H1 (cell line): ENCODE data around the gene ZNF57. TPM values are rescaled to one million over a fixed set of nuclear protein-coding genes. Genes with fewer than 3 reads are reported as not detected.

ENCODE experiments used
- CTCF ChIA-PET: fragments of 300-600 bp; sonication (Branson Sonifier 250); formaldehyde crosslinking; loops from one replicate; lab custom pipeline; 2021; ENCODE audit not compliant: partially characterized antibody; lab: Charles Lee
- POLR2A ChIA-PET: fragments of 300-600 bp; sonication (Branson Sonifier 250); formaldehyde crosslinking; loops from one replicate; lab custom pipeline; 2021; ENCODE audit warnings: inconsistent platforms; ENCODE audit not compliant: partially characterized antibody; lab: Charles Lee
- DNase-seq, 2 experiments: peaks; one replicate each; pipeline versions ENCODE4 v3.0.0 to v3.0.0-alpha.2; 2010 to 2022; ENCODE audit warnings: low spot score in 2 of 2, low read depth in 1 of 2, mixed read lengths in 1 of 2
- FAIRE-seq: peaks from 2 replicates; lab custom pipeline; 2011; peaks lifted over from hg19 to GRCh38; lab: Jason Lieb, UNC
- H2AFZ ChIP-seq: 2 replicates; pipeline ENCODE4 v1.8.1; 2012; ENCODE audit warnings: low read length, inconsistent platforms
- H2AK5ac ChIP-seq: 2 replicates; pipeline ENCODE4 v1.6.1; 2013; ENCODE audit warnings: low read depth, low read length
- H2BK120ac ChIP-seq: replicated peaks from 2 replicates; pipeline ENCODE3; 2013; ENCODE audit warnings: low read depth, low read length, inconsistent platforms
- H2BK12ac ChIP-seq: 2 replicates; pipeline ENCODE4 v1.6.1; 2013; ENCODE audit warnings: low read depth, low read length
- H2BK15ac ChIP-seq: 2 replicates; pipeline ENCODE4 v1.6.1; 2013; ENCODE audit warnings: low read length
- H2BK20ac ChIP-seq: 2 replicates; pipeline ENCODE4 v1.6.1; 2013; ENCODE audit warnings: low read length
- H2BK5ac ChIP-seq: 2 replicates; pipeline ENCODE4 v1.6.1; 2013; ENCODE audit warnings: low read depth, low read length
- H3K14ac ChIP-seq: 2 replicates; pipeline ENCODE4 v1.6.1; 2013; ENCODE audit warnings: inconsistent platforms; ENCODE audit not compliant: insufficient read length
- H3K18ac ChIP-seq: 2 replicates; pipeline ENCODE4 v1.6.1; 2013; ENCODE audit warnings: low read length; ENCODE audit errors: extremely low read depth
- H3K23ac ChIP-seq: 2 replicates; pipeline ENCODE4 v1.6.1; 2013; ENCODE audit warnings: inconsistent platforms; ENCODE audit not compliant: insufficient read length
- H3K23me2 ChIP-seq: 2 replicates; pipeline ENCODE4 v1.6.1; 2013; ENCODE audit warnings: low read depth, low read length
- H3K27ac ChIP-seq: 2 replicates; pipeline ENCODE4 v1.6.1; 2011; ENCODE audit warnings: low read depth, low read length, inconsistent platforms
- H3K27me3 ChIP-seq, 4 experiments: replicated peaks in 1 of 4; 1 replicate in 1 of 4; 2 replicates in 3 of 4; pipeline versions ENCODE4 v1.6.1 to v1.8.1; 2011 to 2013; ENCODE audit warnings: low read length in 3 of 4, mild to moderate bottlenecking in 3 of 4, inconsistent platforms in 2 of 4, mixed read lengths in 2 of 4, moderate library complexity in 1 of 4; ENCODE audit not compliant: control insufficient read depth in 3 of 4, insufficient read depth in 3 of 4; ENCODE audit errors: extremely low read depth in 1 of 4
- H3K36me3 ChIP-seq, 4 experiments: 2 replicates each; pipeline versions ENCODE4 v1.6.1 to v1.8.1; 2011 to 2013; ENCODE audit warnings: mild to moderate bottlenecking in 4 of 4, low read length in 3 of 4, moderate library complexity in 2 of 4, control low read depth in 1 of 4, inconsistent platforms in 1 of 4; ENCODE audit not compliant: insufficient read depth in 4 of 4, control insufficient read depth in 2 of 4
- H3K4ac ChIP-seq: replicated peaks from 2 replicates; pipeline ENCODE3; 2013; ENCODE audit warnings: low read length, low read depth, mixed read lengths, inconsistent platforms; ENCODE audit not compliant: insufficient read length
- H3K4me1 ChIP-seq, 4 experiments: replicated peaks in 1 of 4; 1 replicate in 1 of 4; 2 replicates in 3 of 4; pipeline versions ENCODE4 v1.6.1 to v1.8.1; 2011 to 2013; ENCODE audit warnings: low read length in 3 of 4, inconsistent platforms in 2 of 4, mixed read lengths in 1 of 4; ENCODE audit not compliant: insufficient read depth in 4 of 4, control insufficient read depth in 3 of 4
- H3K4me2 ChIP-seq, 2 experiments: 2 replicates each; pipeline versions ENCODE4 v1.6.1 to v1.8.1; 2011 to 2013; ENCODE audit warnings: low read depth in 2 of 2, low read length in 2 of 2, control low read depth in 1 of 2, inconsistent platforms in 1 of 2, mild to moderate bottlenecking in 1 of 2; ENCODE audit not compliant: insufficient read depth in 1 of 2
- H3K4me3 ChIP-seq, 4 experiments: fragments of 200-600, 300-600 bp in 1 of 4; sonication (generic), shearing (Covaris generic), sonication (Bioruptor Twin) in 1 of 4; 2 replicates each; pipeline versions ENCODE4 v1.5.1 to v1.8.1; 2011 to 2016; ENCODE audit warnings: low read length in 4 of 4, low read depth in 3 of 4, control low read depth in 2 of 4, inconsistent platforms in 2 of 4, mild to moderate bottlenecking in 2 of 4, mixed read lengths in 1 of 4, moderate library complexity in 1 of 4; ENCODE audit not compliant: insufficient read depth in 2 of 4; ENCODE audit errors: extremely low read depth in 1 of 4
- H3K56ac ChIP-seq: replicated peaks from 2 replicates; pipeline ENCODE3; 2013; ENCODE audit warnings: low read depth, mild to moderate bottlenecking, mixed read lengths, low read length, inconsistent platforms; ENCODE audit not compliant: insufficient read length
- H3K79me1 ChIP-seq: 2 replicates; pipeline ENCODE4 v1.6.1; 2013; ENCODE audit warnings: low read depth, low read length, control low read depth
- H3K79me2 ChIP-seq, 2 experiments: 2 replicates each; pipeline versions ENCODE4 v1.6.1 to v1.8.1; 2012 to 2013; ENCODE audit warnings: low read length in 2 of 2, mild to moderate bottlenecking in 2 of 2, inconsistent platforms in 1 of 2; ENCODE audit not compliant: insufficient read depth in 2 of 2, control insufficient read depth in 1 of 2
- H3K9ac ChIP-seq, 4 experiments: replicated peaks in 1 of 4; 1 replicate in 1 of 4; 2 replicates in 3 of 4; pipeline versions ENCODE4 v1.6.1 to v1.8.1; 2011 to 2013; ENCODE audit warnings: low read depth in 3 of 4, low read length in 3 of 4, control low read depth in 2 of 4, mild to moderate bottlenecking in 2 of 4, moderate library complexity in 2 of 4, inconsistent platforms in 1 of 4; ENCODE audit errors: extremely low read depth in 1 of 4
- H3K9me3 ChIP-seq, 2 experiments: 2 replicates each; pipeline versions ENCODE4 v1.6.1 to v1.8.1; 2012 to 2013; ENCODE audit warnings: mild to moderate bottlenecking in 2 of 2, moderate library complexity in 2 of 2, control low read depth in 1 of 2, inconsistent platforms in 1 of 2, low read depth in 1 of 2, low read length in 1 of 2, mixed read lengths in 1 of 2; ENCODE audit not compliant: insufficient read depth in 2 of 2
- H4K20me1 ChIP-seq, 2 experiments: replicated peaks in 1 of 2; 2 replicates each; pipeline versions ENCODE3 to v1.8.1; 2011 to 2013; ENCODE audit warnings: inconsistent platforms in 2 of 2, low read length in 2 of 2, mild to moderate bottlenecking in 1 of 2; ENCODE audit not compliant: insufficient read depth in 2 of 2, control insufficient read depth in 1 of 2
- H4K5ac ChIP-seq: 2 replicates; pipeline ENCODE4 v1.6.1; 2013; ENCODE audit warnings: low read length, low read depth, mixed read lengths, inconsistent platforms; ENCODE audit not compliant: insufficient read length
- H4K8ac ChIP-seq: 2 replicates; pipeline ENCODE4 v1.8.0; 2013; ENCODE audit warnings: mild to moderate bottlenecking, moderate library complexity, low read length, inconsistent platforms; ENCODE audit not compliant: insufficient read depth; ENCODE audit errors: extremely low read depth
- H4K91ac ChIP-seq: replicated peaks from 2 replicates; pipeline ENCODE3; 2013; ENCODE audit warnings: low read length, mixed read lengths, inconsistent platforms; ENCODE audit not compliant: insufficient read length
- CBX8 ChIP-seq: fragments of 300-800, 300-1000 bp; sonication (generic); IDR thresholded peaks from 2 replicates; pipeline ENCODE4 v1.7.1; 2016; ENCODE audit warnings: low read depth, low read length, borderline replicate concordance
- CEBPB ChIP-seq: IDR thresholded peaks from 2 replicates; pipeline ENCODE4 v1.6.1; 2012; ENCODE audit warnings: low read depth, low read length
- EGR1 ChIP-seq: IDR thresholded peaks from 2 replicates; pipeline ENCODE4 v1.6.1; 2011; ENCODE audit warnings: low read depth, low read length, borderline replicate concordance
- FOSL1 ChIP-seq: IDR thresholded peaks from 2 replicates; pipeline ENCODE4 v1.6.1; 2011; ENCODE audit warnings: mild to moderate bottlenecking, low read depth, low read length, moderate library complexity; ENCODE audit not compliant: insufficient read depth
- KDM5A ChIP-seq: fragments of 200-600 bp; IDR thresholded peaks from 2 replicates; pipeline ENCODE4 v1.7.1; 2012; ENCODE audit warnings: mild to moderate bottlenecking, low read length, inconsistent platforms, mixed read lengths
- POLR2A ChIP-seq, 2 experiments: IDR thresholded peaks; 1 replicate in 1 of 2; 2 replicates in 1 of 2; pipeline ENCODE4 v1.6.1; 2011; ENCODE audit warnings: low read depth in 2 of 2, low read length in 2 of 2, mild to moderate bottlenecking in 2 of 2; ENCODE audit errors: control extremely low read depth in 1 of 2
- RFX5 ChIP-seq: IDR thresholded peaks from 2 replicates; pipeline ENCODE4 v1.6.1; 2011; ENCODE audit warnings: low read depth, low read length, improper control_type of control experiment, borderline replicate concordance
- RNF2 ChIP-seq: fragments of 200-900, 300-1000 bp; sonication (generic); IDR thresholded peaks from 2 replicates; pipeline ENCODE4 v1.7.1; 2016; ENCODE audit warnings: borderline replicate concordance, low read depth, mild to moderate bottlenecking, antibody characterized with exemption, low read length; ENCODE audit not compliant: poor library complexity, severe bottlenecking; ENCODE audit errors: missing control alignments
- SIN3A ChIP-seq, 2 experiments: IDR thresholded peaks in 1 of 2; conservative IDR thresholded peaks in 1 of 2; 2 replicates each; pipeline ENCODE4 v1.6.1; 2011 to 2012; ENCODE audit warnings: low read length in 2 of 2, improper control_type of control experiment in 1 of 2, low read depth in 1 of 2, mild to moderate bottlenecking in 1 of 2
- SP2 ChIP-seq: IDR thresholded peaks from 2 replicates; pipeline ENCODE4 v1.6.1; 2012; ENCODE audit warnings: mild to moderate bottlenecking, low read length, inconsistent platforms
- SRF ChIP-seq: IDR thresholded peaks from 2 replicates; pipeline ENCODE4 v1.6.1; 2011; ENCODE audit warnings: mild to moderate bottlenecking, low read depth, low read length, moderate library complexity
- TAF7 ChIP-seq: optimal IDR thresholded peaks from 2 replicates; pipeline ENCODE3; 2011; ENCODE audit warnings: low read depth, mild to moderate bottlenecking, inconsistent platforms, low read length, moderate library complexity, borderline replicate concordance
- TEAD4 ChIP-seq: IDR thresholded peaks from 2 replicates; pipeline ENCODE4 v1.6.1; 2012; ENCODE audit warnings: low read depth, low read length, inconsistent platforms, mixed read lengths
- WGBS, 2 experiments: shearing (Covaris generic) in 1 of 2; methylation state at CpG; one replicate each; pipeline versions ENCODE4 v1.1.6 to v1.1.7; 2013 to 2015; ENCODE audit warnings: low lambda C conversion rate in 2 of 2, mixed read lengths in 2 of 2, inconsistent platforms in 1 of 2, low coverage in 1 of 2, missing lambda C conversion rate in 1 of 2; ENCODE audit not compliant: insufficient replicate concordance in 2 of 2, insufficient coverage in 1 of 2, insufficient read length in 1 of 2; ENCODE audit errors: extremely low coverage in 1 of 2, missing lambda C conversion rate in 1 of 2; 5-methylcytosine and 5-hydroxymethylcytosine counted together
- polyA plus RNA-seq, 7 experiments: library from polyadenylated mRNA; depleted of rRNA in 3 of 7; stranded (reverse) in 5 of 7; unstranded in 2 of 7; fragments of >200 nt in 5 of 7; fragments of 200-250 nt in 2 of 7; gene quantifications; 1 replicate in 5 of 7; 2 replicates in 1 of 7; 4 replicates in 1 of 7; pipeline versions ENCODE4 v1.2.1 to v1.2.3, GENCODE V29; 2011 to 2013; ENCODE audit warnings: missing spikeins in 2 of 7, mixed read lengths in 2 of 7
- total RNA-seq: library from RNA; stranded (reverse); fragmentation: NEBNext Ultra II Directional; extraction: Animal tissue kit (Norgen Biotek cat#: 25700); gene quantifications from 2 replicates; pipeline ENCODE4 v1.2.1, GENCODE V29; 2021

Gene ZNF57
- total and polyA plus RNA-seq, 2 of the 8 experiments (the other 6 are each of a cell fraction or from before 2014, with no cell fraction given), result 4.9 to 8.9 TPM

DNA sequence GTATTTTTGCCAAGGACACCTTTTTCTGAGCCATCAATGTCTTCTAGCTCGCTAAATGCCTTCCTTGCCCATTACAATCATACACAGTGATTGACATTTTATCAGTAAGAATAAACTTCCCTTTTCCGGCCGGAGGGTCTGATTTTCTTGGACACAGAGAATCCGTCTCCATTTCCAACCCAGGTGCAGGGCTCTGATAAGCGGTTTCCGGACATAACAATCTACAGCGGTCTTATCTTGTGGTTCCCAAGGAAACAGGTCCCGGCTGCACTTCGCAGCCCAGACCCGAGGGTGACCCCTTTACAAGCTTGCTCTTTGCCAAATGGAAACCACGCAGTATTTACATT, 49.2 kb downstream of the ZNF57 start:
- H4K20me1 ChIP-seq, result no peaks in the 10 kb centered on the region
- no peak overlapping the region for H2BK12ac ChIP-seq
- peaks cover 0 to 6% (median 4%) of the 10 kb centered on the region in 4 experiments; a peak in 5 of 7 replicates for H3K4me1 ChIP-seq
- H4K5ac ChIP-seq, result no peak overlapping the region
- H2BK120ac ChIP-seq, result no peak overlapping the region
- no peak overlapping the region for H4K91ac ChIP-seq
- H3K27me3 ChIP-seq, result no peaks in the 10 kb centered on the region
- POLR2A ChIA-PET, result interaction anchor here (0.6 to 2.3 kb wide), 11 partner anchors 11 to 261 kb away, joined by 3 to 7 read pairs (median 3); no protein-coding TSS in a partner anchor
- H3K9me3 ChIP-seq, result no peaks in the 10 kb centered on the region
- peak overlapping the region; percentile 98; the same call in 1 of the 2 replicates for H4K8ac ChIP-seq
- peaks cover 4% of the 10 kb centered on the region; the same call in 1 of the 2 replicates for H3K23me2 ChIP-seq
- H3K56ac ChIP-seq, result peak overlapping the region; percentile 78
- no peak overlapping the region for H2AK5ac ChIP-seq
- peaks cover 9% of the 10 kb centered on the region; the same call in 1 of the 2 replicates for H3K79me1 ChIP-seq
- H2BK20ac ChIP-seq, result no peak overlapping the region
- peak overlapping the region; percentile 73 to 98 (median 90) for H3K4me3 ChIP-seq
- H2BK15ac ChIP-seq, result no peak overlapping the region
- peaks cover 0 to 12% of the 10 kb centered on the region in 2 experiments; a peak in 2 of 4 replicates for H3K79me2 ChIP-seq
- CTCF ChIA-PET, result interaction anchor here (0.9 to 18.9 kb wide), 24 partner anchors 11 to 351 kb away, joined by 3 to 260 read pairs (median 5); no protein-coding TSS in a partner anchor
- H3K9ac ChIP-seq, result peak overlapping the region in 3 of 4 experiments; percentile 75 to 88 (median 79); a peak in 6 of 7 replicates
- no peak overlapping the region for H3K23ac ChIP-seq
- no peak for FAIRE-seq
- peak overlapping the region; percentile 74; the same call in 1 of the 2 replicates for H3K27ac ChIP-seq
- H3K4ac ChIP-seq, result no peak overlapping the region
- no peak for DNase-seq
- no peak overlapping the region for H3K18ac ChIP-seq
- H2AFZ ChIP-seq, result no peak overlapping the region
- H3K4me2 ChIP-seq, result peak overlapping the region; percentile 87 to 92
- 8% methylated on average over 11 of the region's 11 CpGs; no CpG with 5 or more reads in 1 of the 2 experiments for WGBS, 2 experiments
- H3K36me3 ChIP-seq, result no peaks in the 10 kb centered on the region
- H2BK5ac ChIP-seq, result peak overlapping the region; percentile 75
- H3K14ac ChIP-seq, result no peak overlapping the region
- no peak for TF ChIP-seq POLR2A (IDR thresholded peaks at IDR 0.05; ENCODE audit: control extremely low read depth in 1 of 2, low read depth in 2 of 2, low read length in 2 of 2)
- TF ChIP-seq RFX5, result no peak
- TF ChIP-seq SIN3A (conservative IDR thresholded peaks at IDR 0.05 in 1 of 2, IDR thresholded peaks at IDR 0.05 in 1 of 2; ENCODE audit: low read depth in 1 of 2, low read length in 2 of 2), result no peak
- no peak for TF ChIP-seq KDM5A
- TF ChIP-seq EGR1, result no peak
- TF ChIP-seq TEAD4, result no peak
- TF ChIP-seq SP2, result no peak
- TF ChIP-seq TAF7, result no peak
- TF ChIP-seq RNF2, result no peak
- no peak for TF ChIP-seq CEBPB
- TF ChIP-seq FOSL1, result no peak
- no peak for TF ChIP-seq SRF
- TF ChIP-seq CBX8, result no peak
